H9 (cell line): ENCODE data around the gene PEX5L. TPM values are rescaled to one million over a fixed set of nuclear protein-coding genes. Genes with fewer than 3 reads are reported as not detected.

Source experiments
- DNase-seq: peaks from one replicate; pipeline ENCODE4 v3.0.0-alpha.2; 2017
- H2AFZ ChIP-seq: one replicate; pipeline ENCODE4 v1.6.1; 2013; ENCODE audit warnings: mild to moderate bottlenecking, low read length, control low read depth, moderate library complexity
- H2AK5ac ChIP-seq: 2 replicates; pipeline ENCODE4 v1.6.1; 2013; ENCODE audit warnings: low read length, control low read depth, mixed read lengths; ENCODE audit not compliant: insufficient read length
- H2BK120ac ChIP-seq: one replicate; pipeline ENCODE4 v1.6.1; 2013; ENCODE audit warnings: low read depth, mild to moderate bottlenecking, low read length, control low read depth, inconsistent platforms; ENCODE audit not compliant: poor library complexity, severe bottlenecking
- H2BK12ac ChIP-seq: 2 replicates; pipeline ENCODE4 v1.6.1; 2013; ENCODE audit warnings: low read length, control low read depth, mixed read lengths, low read depth; ENCODE audit not compliant: insufficient read length
- H2BK15ac ChIP-seq: 2 replicates; pipeline ENCODE4 v1.6.1; 2013; ENCODE audit warnings: low read depth, low read length, control low read depth
- H2BK20ac ChIP-seq: one replicate; pipeline ENCODE4 v1.6.1; 2013; ENCODE audit warnings: low read depth, mild to moderate bottlenecking, low read length, control low read depth, inconsistent platforms; ENCODE audit not compliant: poor library complexity, severe bottlenecking
- H2BK5ac ChIP-seq: 2 replicates; pipeline ENCODE4 v1.6.1; 2013; ENCODE audit warnings: low read length, control low read depth, mixed read lengths; ENCODE audit not compliant: insufficient read length
- H3K14ac ChIP-seq: 2 replicates; pipeline ENCODE4 v1.6.1; 2013; ENCODE audit warnings: low read length, control low read depth; ENCODE audit not compliant: insufficient read depth
- H3K18ac ChIP-seq: 2 replicates; pipeline ENCODE4 v1.6.1; 2013; ENCODE audit warnings: low read depth, mild to moderate bottlenecking, mixed read lengths, low read length, control low read depth; ENCODE audit not compliant: insufficient read length
- H3K23ac ChIP-seq: 2 replicates; pipeline ENCODE4 v1.6.1; 2013; ENCODE audit warnings: low read length, control low read depth, mixed read lengths, low read depth; ENCODE audit not compliant: insufficient read length
- H3K23me2 ChIP-seq: 2 replicates; pipeline ENCODE4 v1.6.1; 2013; ENCODE audit warnings: low read depth, mild to moderate bottlenecking, mixed read lengths, low read length, control low read depth; ENCODE audit not compliant: insufficient read length, poor library complexity, severe bottlenecking
- H3K27ac ChIP-seq: 2 replicates; pipeline ENCODE4 v1.5.1; 2013; ENCODE audit warnings: low read length, control low read depth, mixed read lengths, low read depth; ENCODE audit not compliant: insufficient read length
- H3K27me3 ChIP-seq: 2 replicates; pipeline ENCODE4 v1.6.1; 2013; ENCODE audit warnings: low read length, control low read depth, inconsistent platforms; ENCODE audit not compliant: insufficient read depth
- H3K4ac ChIP-seq: 2 replicates; pipeline ENCODE4 v1.6.1; 2013; ENCODE audit warnings: low read depth, mild to moderate bottlenecking, control low read depth, inconsistent platforms, low read length, moderate library complexity
- H3K4me1 ChIP-seq: 2 replicates; pipeline ENCODE4 v1.6.1; 2013; ENCODE audit warnings: low read length, control low read depth, inconsistent platforms; ENCODE audit not compliant: insufficient read depth
- H3K4me2 ChIP-seq: 2 replicates; pipeline ENCODE4 v1.6.1; 2013; ENCODE audit warnings: low read length, control low read depth, mixed read lengths; ENCODE audit not compliant: insufficient read length, insufficient read depth
- H3K56ac ChIP-seq: 2 replicates; pipeline ENCODE4 v1.6.1; 2013; ENCODE audit warnings: low read depth, mild to moderate bottlenecking, mixed read lengths, low read length, control low read depth; ENCODE audit not compliant: insufficient read length
- H3K79me1 ChIP-seq: 2 replicates; pipeline ENCODE4 v1.6.1; 2013; ENCODE audit warnings: low read depth, mild to moderate bottlenecking, moderate library complexity, low read length, control low read depth, inconsistent platforms; ENCODE audit not compliant: insufficient read depth, poor library complexity, severe bottlenecking
- H3K79me2 ChIP-seq: 2 replicates; pipeline ENCODE4 v1.6.1; 2013; ENCODE audit warnings: low read length, control low read depth, inconsistent platforms; ENCODE audit not compliant: insufficient read depth
- H3K9ac ChIP-seq: 2 replicates; pipeline ENCODE4 v1.6.1; 2013; ENCODE audit warnings: low read length, control low read depth, mixed read lengths; ENCODE audit not compliant: insufficient read length; ENCODE audit errors: extremely low read depth
- H3K9me3 ChIP-seq: one replicate; pipeline ENCODE4 v1.6.1; 2013; ENCODE audit warnings: low read depth, low read length, inconsistent platforms; ENCODE audit not compliant: control insufficient read depth
- H3T11ph ChIP-seq: one replicate; pipeline ENCODE4 v1.6.1; 2013; ENCODE audit warnings: mild to moderate bottlenecking, low read length, control low read depth, inconsistent platforms
- H4K20me1 ChIP-seq: one replicate; pipeline ENCODE4 v1.6.1; 2013; ENCODE audit not compliant: control insufficient read depth, insufficient read length, insufficient read depth
- H4K5ac ChIP-seq: 2 replicates; pipeline ENCODE4 v1.6.1; 2013; ENCODE audit warnings: low read depth, mild to moderate bottlenecking, mixed read lengths, low read length, control low read depth; ENCODE audit not compliant: insufficient read length
- H4K8ac ChIP-seq: replicated peaks from 2 replicates; pipeline ENCODE4 v1.6.1; 2013; ENCODE audit warnings: low read length, control low read depth, mixed read lengths, low read depth; ENCODE audit not compliant: insufficient read length
- H4K91ac ChIP-seq: 2 replicates; pipeline ENCODE4 v1.6.1; 2013; ENCODE audit warnings: low read depth, mild to moderate bottlenecking, moderate library complexity, mixed read lengths, low read length, control low read depth; ENCODE audit not compliant: insufficient read length
- H3K27ac Mint-ChIP-seq, 3 experiments: 2 replicates in 2 of 3; 3 replicates in 1 of 3; pipeline ENCODE4 v1.8.0; 2020 to 2021; ENCODE audit warnings: mixed read lengths in 3 of 3, mild to moderate bottlenecking in 1 of 3, moderate library complexity in 1 of 3
- H3K27me3 Mint-ChIP-seq: 2 replicates; pipeline ENCODE4 v1.8.0; 2021; ENCODE audit warnings: low read depth, mild to moderate bottlenecking, moderate library complexity, mixed read lengths
- H3K36me3 Mint-ChIP-seq, 3 experiments: 2 replicates in 2 of 3; 3 replicates in 1 of 3; pipeline ENCODE4 v1.8.0; 2020 to 2021; ENCODE audit warnings: low read depth in 3 of 3, mixed read lengths in 3 of 3; ENCODE audit not compliant: insufficient read depth in 1 of 3
- H3K4me1 Mint-ChIP-seq, 2 experiments: 2 replicates each; pipeline ENCODE4 v1.8.0; 2020; ENCODE audit warnings: mixed read lengths in 2 of 2
- H3K4me3 Mint-ChIP-seq, 2 experiments: 2 replicates in 1 of 2; 3 replicates in 1 of 2; pipeline ENCODE4 v1.8.0; 2020 to 2021; ENCODE audit warnings: mild to moderate bottlenecking in 2 of 2, mixed read lengths in 2 of 2, moderate library complexity in 1 of 2
- H3K9me3 Mint-ChIP-seq, 2 experiments: 2 replicates in 1 of 2; 3 replicates in 1 of 2; pipeline ENCODE4 v1.8.0; 2020; ENCODE audit warnings: mild to moderate bottlenecking in 2 of 2, mixed read lengths in 2 of 2, moderate library complexity in 1 of 2
- WGBS: extraction: QIAGEN DNeasy Blood & Tissue Kit; methylation state at CpG from one replicate; pipeline ENCODE4 v1.1.7; 2013; ENCODE audit warnings: missing lambda C conversion rate, low lambda C conversion rate, mixed read lengths; ENCODE audit not compliant: insufficient read length; ENCODE audit errors: extremely low coverage; 5-methylcytosine and 5-hydroxymethylcytosine counted together
- total RNA-seq: library from RNA; stranded (reverse); gene quantifications from 2 replicates; pipeline ENCODE4 v1.2.1, GENCODE V29; 2021
- TF ChIP-seq, protein P1 (sequence below): fragments of 200-600 bp; sonication (generic); conservative IDR thresholded peaks from 3 replicates; pipeline ENCODE4 v1.8.0; 2021; ENCODE audit warnings: antibody characterized with exemption, mild to moderate bottlenecking

Gene PEX5L
- total RNA-seq, 1 experiment from 2014 or later: 0.85 TPM

DNA sequence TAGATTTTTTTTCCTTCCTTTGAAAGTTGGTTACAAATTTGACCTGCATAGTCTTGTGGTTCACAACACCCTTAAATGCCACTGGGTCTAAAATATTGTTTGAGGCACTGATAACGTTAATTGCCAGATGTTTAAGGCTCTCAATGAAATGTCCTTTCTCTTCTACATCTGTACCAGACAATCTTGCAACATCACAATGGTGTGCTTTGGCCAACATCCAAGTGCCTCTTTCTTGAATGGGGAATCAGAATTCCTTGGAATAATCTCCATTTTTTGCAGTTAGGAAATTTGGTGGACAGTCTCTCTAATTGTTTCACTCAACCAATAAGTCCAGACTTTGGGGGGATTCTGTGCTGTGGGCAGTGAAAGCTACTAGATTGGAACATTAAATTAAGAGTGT is 26.0 kb upstream of the PEX5L start:
- Mint-ChIP-seq H3K4me1 (peaks cover 0 to 4% of the 10 kb centered on the region in 2 experiments; a peak in 2 of 4 replicates), H3K4me3 (no peak overlapping the region), H3K36me3 (no peaks in the 10 kb centered on the region), H3K27ac (no peak overlapping the region), H3K27me3 (no peaks in the 10 kb centered on the region), H3K9me3 (no peaks in the 10 kb centered on the region)
- no peaks in the 10 kb centered on the region for H3K4me1 ChIP-seq
- DNase-seq: no peak
- WGBS: no CpG with 5 or more reads among the region's 1 CpG
- no peak overlapping the region for H4K8ac ChIP-seq
- no peak overlapping the region for H3K9ac ChIP-seq
- no peak overlapping the region for H3K56ac ChIP-seq
- H2BK20ac ChIP-seq: no peak overlapping the region
- H4K91ac ChIP-seq: no peak overlapping the region
- no peak overlapping the region for H3K23ac ChIP-seq
- H3K4ac ChIP-seq: no peak overlapping the region
- no peaks in the 10 kb centered on the region for H3K9me3 ChIP-seq
- H3K14ac ChIP-seq: no peak overlapping the region
- H3K4me2 ChIP-seq: no peak overlapping the region
- H3K79me1 ChIP-seq: no peaks in the 10 kb centered on the region
- H2AK5ac ChIP-seq: no peak overlapping the region
- H3K18ac ChIP-seq: no peak overlapping the region
- no peak overlapping the region for H3T11ph ChIP-seq
- H3K27me3 ChIP-seq: no peaks in the 10 kb centered on the region
- no peaks in the 10 kb centered on the region for H3K79me2 ChIP-seq
- H2AFZ ChIP-seq: no peak overlapping the region
- H4K20me1 ChIP-seq: no peaks in the 10 kb centered on the region
- no peaks in the 10 kb centered on the region for H3K23me2 ChIP-seq
- H4K5ac ChIP-seq: no peak overlapping the region
- TF ChIP-seq, protein P1, sequence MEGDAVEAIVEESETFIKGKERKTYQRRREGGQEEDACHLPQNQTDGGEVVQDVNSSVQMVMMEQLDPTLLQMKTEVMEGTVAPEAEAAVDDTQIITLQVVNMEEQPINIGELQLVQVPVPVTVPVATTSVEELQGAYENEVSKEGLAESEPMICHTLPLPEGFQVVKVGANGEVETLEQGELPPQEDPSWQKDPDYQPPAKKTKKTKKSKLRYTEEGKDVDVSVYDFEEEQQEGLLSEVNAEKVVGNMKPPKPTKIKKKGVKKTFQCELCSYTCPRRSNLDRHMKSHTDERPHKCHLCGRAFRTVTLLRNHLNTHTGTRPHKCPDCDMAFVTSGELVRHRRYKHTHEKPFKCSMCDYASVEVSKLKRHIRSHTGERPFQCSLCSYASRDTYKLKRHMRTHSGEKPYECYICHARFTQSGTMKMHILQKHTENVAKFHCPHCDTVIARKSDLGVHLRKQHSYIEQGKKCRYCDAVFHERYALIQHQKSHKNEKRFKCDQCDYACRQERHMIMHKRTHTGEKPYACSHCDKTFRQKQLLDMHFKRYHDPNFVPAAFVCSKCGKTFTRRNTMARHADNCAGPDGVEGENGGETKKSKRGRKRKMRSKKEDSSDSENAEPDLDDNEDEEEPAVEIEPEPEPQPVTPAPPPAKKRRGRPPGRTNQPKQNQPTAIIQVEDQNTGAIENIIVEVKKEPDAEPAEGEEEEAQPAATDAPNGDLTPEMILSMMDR: no peak
- H2BK15ac ChIP-seq: no peak overlapping the region
- no peak overlapping the region for H2BK5ac ChIP-seq
- H3K27ac ChIP-seq: no peak overlapping the region
- no peak overlapping the region for H2BK12ac ChIP-seq
- no peak overlapping the region for H2BK120ac ChIP-seq
